ENCODE measurements around the gene TFB2M.
"Not testable (repeated sequence)": the region's sequence is repeated elsewhere in the genome, so short reads cannot be mapped to it uniquely, and the experiment has no call there.

Gene TFB2M

GRCh38 chr1:246566128-246566812, at the start of gene TFB2M, which contains the start of gene CNST:
Gene TFB2M, minus strand, starts transcription at chr1:246566261. Its CDS starts 123 bp downstream, at chr1:246566138.
Gene CNST, plus strand, starts transcription at chr1:246566456. Its CDS starts 25,107 bp downstream, at chr1:246591563.
- DNase-seq: peak; percentile 93

GRCh38 chr1:246613096-246613758, 47.2 kb upstream of the TFB2M start:
- DNase-seq: no peak

GRCh38 chr1:246609632-246610031, 43.6 kb upstream of the TFB2M start:
- DNase-seq: no peak

GRCh38 chr1:246608616-246609376, 42.7 kb upstream of the TFB2M start:
- DNase-seq: no peak

- DNase-seq: no peak
These were observed 41.4 kb upstream of the TFB2M start for GRCh38 chr1:246607462-246607861.

- not testable (repeated sequence) for DNase-seq
These were observed 39.2 kb upstream of the TFB2M start for GRCh38 chr1:246605231-246605630.

GRCh38 chr1:246602194-246602593, 36.1 kb upstream of the TFB2M start:
- no peak for DNase-seq

GRCh38 chr1:246600579-246600978, 34.5 kb upstream of the TFB2M start:
- DNase-seq: no peak

- no peak for DNase-seq
These were observed 33.3 kb upstream of the TFB2M start for GRCh38 chr1:246599315-246599714.

GRCh38 chr1:246597971-246598370, 31.9 kb upstream of the TFB2M start:
- no peak for DNase-seq

GRCh38 chr1:246597340-246597739, 31.3 kb upstream of the TFB2M start:
- DNase-seq: no peak

- no peak for DNase-seq
These were observed 29.1 kb upstream of the TFB2M start for GRCh38 chr1:246595146-246595545.

- no peak for DNase-seq
These were observed 26.6 kb upstream of the TFB2M start for GRCh38 chr1:246592695-246593094.

GRCh38 chr1:246591958-246592357, 25.9 kb upstream of the TFB2M start:
- DNase-seq: no peak

- DNase-seq: no peak
These were observed 25.4 kb upstream of the TFB2M start for GRCh38 chr1:246591504-246591903.

GRCh38 chr1:246591047-246591446, 25.0 kb upstream of the TFB2M start:
- no peak for DNase-seq

- DNase-seq: not testable (repeated sequence)
These were observed 23.9 kb upstream of the TFB2M start for GRCh38 chr1:246589919-246590318.

- DNase-seq: no peak
These were observed 22.2 kb upstream of the TFB2M start for GRCh38 chr1:246588159-246588721.

- DNase-seq: no peak
These were observed 21.5 kb upstream of the TFB2M start for GRCh38 chr1:246587606-246588005.

- DNase-seq: no peak
These were observed 21.0 kb upstream of the TFB2M start for GRCh38 chr1:246587032-246587431.

- no peak for DNase-seq
These were observed 17.6 kb upstream of the TFB2M start for GRCh38 chr1:246583448-246584185.

GRCh38 chr1:246583056-246583440, 17.0 kb upstream of the TFB2M start:
- DNase-seq: no peak
